GM18873 (cell line): ENCODE measurements around the gene KRTCAP2.
"Not testable (repeated sequence)": the region's sequence is repeated elsewhere in the genome, so short reads cannot be mapped to it uniquely, and the experiment has no call there.

Experiments used
- ATAC-seq: cut with Tn5 transposase; IDR thresholded peaks from one replicate; pipeline ENCODE4 v1.9.1; 2021; ENCODE audit warnings: mild to moderate bottlenecking, moderate library complexity, moderate number of reproducible peaks; ENCODE audit not compliant: unreplicated experiment, low FRiP score

The KRTCAP2 gene

GRCh38 chr1:155170806-155171205 lies 2.3 kb downstream of the KRTCAP2 start:
- ATAC-seq = no peak

- ATAC-seq = no peak
These were observed 2.9 kb downstream of the KRTCAP2 start for GRCh38 chr1:155170101-155170785.

GRCh38 chr1:155169541-155169940 lies 3.6 kb downstream of the KRTCAP2 start:
- no peak for ATAC-seq

GRCh38 chr1:155168456-155169210 lies 4.5 kb downstream of the KRTCAP2 start:
- ATAC-seq = no peak

- ATAC-seq = not testable (repeated sequence)
These were observed 5.0 kb downstream of the KRTCAP2 start for GRCh38 chr1:155168105-155168445.

GRCh38 chr1:155167166-155168104 lies 5.7 kb downstream of the KRTCAP2 start:
- no peak for ATAC-seq

GRCh38 chr1:155166471-155167165 lies 6.5 kb downstream of the KRTCAP2 start:
- ATAC-seq = no peak

- ATAC-seq = no peak
These were observed 7.0 kb downstream of the KRTCAP2 start for GRCh38 chr1:155166051-155166470.

- ATAC-seq = not testable (repeated sequence)
These were observed 8.5 kb downstream of the KRTCAP2 start for GRCh38 chr1:155164625-155165024.

- ATAC-seq = not testable (repeated sequence)
These were observed 9.3 kb downstream of the KRTCAP2 start for GRCh38 chr1:155163785-155164184.

GRCh38 chr1:155162631-155163030 lies 10.5 kb downstream of the KRTCAP2 start:
- not testable (repeated sequence) for ATAC-seq

GRCh38 chr1:155160128-155160527 lies 13.0 kb downstream of the KRTCAP2 start:
- ATAC-seq = no peak

- ATAC-seq = no peak
These were observed 14.1 kb downstream of the KRTCAP2 start for GRCh38 chr1:155158991-155159390.

GRCh38 chr1:155155996-155156643 lies 17.0 kb downstream of the KRTCAP2 start:
- ATAC-seq = not testable (repeated sequence)

GRCh38 chr1:155145491-155145890 lies 27.6 kb downstream of the KRTCAP2 start:
- ATAC-seq = no peak

GRCh38 chr1:155141749-155142148 lies 31.4 kb downstream of the KRTCAP2 start:
- no peak for ATAC-seq

- ATAC-seq = no peak
These were observed 32.5 kb downstream of the KRTCAP2 start for GRCh38 chr1:155140630-155140953.

GRCh38 chr1:155139895-155140629 lies 33.0 kb downstream of the KRTCAP2 start, which contains the start of gene DPM3:
DPM3 (minus strand) TSS chr1:155140531; CDS start chr1:155140240, 291 bp downstream.
- ATAC-seq = peak; percentile 54
